Transverse colon (tissue), 4 donors: ENCODE measurements around the gene BCL6.

Source experiments
- POLR2A ChIP-seq: fragments of 450-650 bp; IDR thresholded peaks from one replicate; pipeline ENCODE4 v1.6.1; 2016; ENCODE audit warnings: antibody characterized with exemption, mild to moderate bottlenecking, moderate library complexity
- POLR2AphosphoS5 ChIP-seq, 3 donors: sonication (generic); formaldehyde crosslinking; IDR thresholded peaks; one replicate each; pipeline ENCODE4 v1.6.1; 2016; ENCODE audit warnings: antibody characterized with exemption in 3 of 3
- TF ChIP-seq, protein P1 (sequence below), 5 experiments: fragments of 200-600 bp in 3 of 5; fragments of 450-650 bp in 2 of 5; sonication (generic) in 3 of 5; IDR thresholded peaks; 1 replicate in 2 of 5; 2 replicates in 3 of 5; pipeline ENCODE4 v1.5.1; 2016 to 2017; ENCODE audit warnings: antibody characterized with exemption in 5 of 5, inconsistent platforms in 3 of 5, mild to moderate bottlenecking in 2 of 5, moderate library complexity in 1 of 5

DNA sequence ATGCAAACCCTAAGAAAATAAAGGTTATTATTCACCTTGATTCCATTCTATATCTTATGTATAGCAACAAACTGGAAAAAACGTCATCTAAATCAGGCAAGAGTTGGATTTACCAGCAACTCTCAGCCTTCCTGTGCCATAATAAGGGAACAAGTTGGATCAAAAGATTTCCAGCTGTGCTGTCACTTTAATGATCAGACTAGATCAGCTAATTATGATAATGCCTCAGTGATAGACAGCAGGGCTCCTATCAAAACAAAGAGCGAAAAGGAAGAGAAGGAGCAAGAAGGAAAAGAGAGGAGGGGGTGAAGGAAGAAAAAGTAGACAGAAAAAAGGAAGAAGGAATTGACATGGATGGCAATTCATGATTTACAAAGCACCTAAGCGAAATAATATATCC is 36.7 kb upstream of the BCL6 start:
- TF ChIP-seq POLR2A = no peak
- TF ChIP-seq, protein P1, sequence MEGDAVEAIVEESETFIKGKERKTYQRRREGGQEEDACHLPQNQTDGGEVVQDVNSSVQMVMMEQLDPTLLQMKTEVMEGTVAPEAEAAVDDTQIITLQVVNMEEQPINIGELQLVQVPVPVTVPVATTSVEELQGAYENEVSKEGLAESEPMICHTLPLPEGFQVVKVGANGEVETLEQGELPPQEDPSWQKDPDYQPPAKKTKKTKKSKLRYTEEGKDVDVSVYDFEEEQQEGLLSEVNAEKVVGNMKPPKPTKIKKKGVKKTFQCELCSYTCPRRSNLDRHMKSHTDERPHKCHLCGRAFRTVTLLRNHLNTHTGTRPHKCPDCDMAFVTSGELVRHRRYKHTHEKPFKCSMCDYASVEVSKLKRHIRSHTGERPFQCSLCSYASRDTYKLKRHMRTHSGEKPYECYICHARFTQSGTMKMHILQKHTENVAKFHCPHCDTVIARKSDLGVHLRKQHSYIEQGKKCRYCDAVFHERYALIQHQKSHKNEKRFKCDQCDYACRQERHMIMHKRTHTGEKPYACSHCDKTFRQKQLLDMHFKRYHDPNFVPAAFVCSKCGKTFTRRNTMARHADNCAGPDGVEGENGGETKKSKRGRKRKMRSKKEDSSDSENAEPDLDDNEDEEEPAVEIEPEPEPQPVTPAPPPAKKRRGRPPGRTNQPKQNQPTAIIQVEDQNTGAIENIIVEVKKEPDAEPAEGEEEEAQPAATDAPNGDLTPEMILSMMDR (IDR thresholded peaks at IDR 0.05) = no peak
- no peak for TF ChIP-seq POLR2AphosphoS5 (IDR thresholded peaks at IDR 0.05)
